Heart right ventricle (tissue), 16 donors: ENCODE data around the gene DNPH1. TPM values are rescaled to one million over a fixed set of nuclear protein-coding genes. Genes with fewer than 3 reads are reported as not detected.
A peak's percentile ranks its signal among the peaks of the same experiment; 100 is the strongest.

ENCODE experiments used
- ATAC-seq, 8 donors: fragments of 200-7000 bp; cut with Tn5 transposase; one replicate each; pipeline ENCODE4 v1.9.1; 2020; ENCODE audit warnings: mild to moderate bottlenecking in 8 of 8, moderate library complexity in 8 of 8, moderate number of reproducible peaks in 1 of 8
- DNase-seq, 2 donors: peaks; one replicate each; pipeline ENCODE4 v3.0.0-alpha.2; 2020
- H3K27ac ChIP-seq, 10 donors: fragments of 200-600 bp; sonication (generic) in 2 of 10; one replicate each; pipeline versions ENCODE4 v1.5.0 to v1.8.0; 2020 to 2022; ENCODE audit warnings: mild to moderate bottlenecking in 3 of 10
- H3K27me3 ChIP-seq, 7 donors: fragments of 200-600 bp; one replicate each; pipeline ENCODE4 v1.8.0; 2021 to 2022; ENCODE audit warnings: mild to moderate bottlenecking in 2 of 7
- H3K36me3 ChIP-seq, 9 donors: fragments of 200-600 bp; sonication (generic) in 1 of 9; one replicate each; pipeline versions ENCODE4 v1.5.0 to v1.8.0; 2020 to 2022; ENCODE audit warnings: mild to moderate bottlenecking in 2 of 9
- H3K4me1 ChIP-seq, 9 donors: fragments of 200-600 bp; sonication (generic) in 1 of 9; one replicate each; pipeline versions ENCODE4 v1.5.0 to v1.8.0; 2020 to 2022; ENCODE audit warnings: mild to moderate bottlenecking in 4 of 9
- H3K4me3 ChIP-seq, 10 donors: fragments of 200-600 bp; sonication (generic) in 2 of 10; one replicate each; pipeline versions ENCODE4 v1.5.0 to v1.8.0; 2020 to 2022; ENCODE audit warnings: mild to moderate bottlenecking in 7 of 10, moderate library complexity in 2 of 10
- H3K9me3 ChIP-seq, 11 donors: fragments of 200-600 bp in 10 of 11; sonication (generic) in 2 of 11; one replicate each; pipeline versions ENCODE4 v1.5.0 to v1.8.0; 2013 to 2022; ENCODE audit warnings: mild to moderate bottlenecking in 2 of 11, control low read depth in 1 of 11, moderate library complexity in 1 of 11
- WGBS, 2 donors: extraction: QIAGEN DNeasy Blood & Tissue Kit; methylation state at CpG; one replicate each; pipeline ENCODE4 v1.1.7; 2013; ENCODE audit warnings: inconsistent platforms in 1 of 2; 5-methylcytosine and 5-hydroxymethylcytosine counted together
- intact Hi-C, 10 donors: fragments of 100-400 bp; cut with DNase I; formaldehyde crosslinking; loops; one replicate each; pipeline versions ENCODE4 v1.11.1 to v1.14.2; 2022
- polyA plus RNA-seq, 2 donors: library from polyadenylated mRNA; stranded (reverse); fragments of 200-250 nt; gene quantifications; one replicate each; pipeline ENCODE4 v1.2.3, GENCODE V29; 2013
- total RNA-seq, 10 donors: library from RNA; stranded (reverse); fragmentation: NEBNext Ultra II Directional in 3 of 10; extraction: Animal tissue kit (Norgen Biotek cat#: 25700) in 3 of 10; gene quantifications; one replicate each; pipeline versions ENCODE4 v1.2.1 to v1.2.4, GENCODE V29; 2021 to 2023
- TF ChIP-seq, protein P1 (sequence below), 9 donors: fragments of 200-600 bp; sonication (generic) in 2 of 9; IDR thresholded peaks; one replicate each; pipeline versions ENCODE4 v1.5.0 to v1.8.0; 2021 to 2022; ENCODE audit warnings: antibody characterized with exemption in 9 of 9, mild to moderate bottlenecking in 5 of 9, moderate library complexity in 1 of 9
- donor health status: Arrhythmogenic right ventricular cardiomyopathy.
- donor health status: ischemic (EF 13 %, LVEDD 7.1; RV severe dilation, severe dysfunction).
- donor health status: healthy with polysubstance abuse.
- donor health status: DM: no; HTN: yes; CAD: no.
- donor health status: DM: no; HTN: no; CAD: no.
- donor health status: ischemic (EF 25% LVEDD 6.9; RV normal size, moderate dysfunction).
- donor health status: ischemic (EF 25% LVEDD 5.7; RV mildly dilated, moderate dysfunction).
- donor health status: healthy.
- donor health status: DM: yes; HTN: yes; CAD: no.
- donor health status: Ischemic cardiomyopathy.
- donor health status: ischemic (EF 35%, LVEDD 5.7; RV mildly dilated, moderate dysfunction).
- donor health status: nonischemic (EF 11% LVEDD 7.7; RV severe dilation, severe dysfunction).
- donor health status: DM: yes; HTN: yes; CAD: no.
- donor health status: PGD.
- donor health status: ischemic (EF 29% LVEDD 5.4; RV normal size, mild dysfunction).
- donor health status: nonischemic (EF 23%, LVEDD 6.1; RV moderate dilation, normal function).

Gene DNPH1
- total and polyA plus RNA-seq, 12 donors: 16.0 to 51.3 (median 26.2) TPM

DNA sequence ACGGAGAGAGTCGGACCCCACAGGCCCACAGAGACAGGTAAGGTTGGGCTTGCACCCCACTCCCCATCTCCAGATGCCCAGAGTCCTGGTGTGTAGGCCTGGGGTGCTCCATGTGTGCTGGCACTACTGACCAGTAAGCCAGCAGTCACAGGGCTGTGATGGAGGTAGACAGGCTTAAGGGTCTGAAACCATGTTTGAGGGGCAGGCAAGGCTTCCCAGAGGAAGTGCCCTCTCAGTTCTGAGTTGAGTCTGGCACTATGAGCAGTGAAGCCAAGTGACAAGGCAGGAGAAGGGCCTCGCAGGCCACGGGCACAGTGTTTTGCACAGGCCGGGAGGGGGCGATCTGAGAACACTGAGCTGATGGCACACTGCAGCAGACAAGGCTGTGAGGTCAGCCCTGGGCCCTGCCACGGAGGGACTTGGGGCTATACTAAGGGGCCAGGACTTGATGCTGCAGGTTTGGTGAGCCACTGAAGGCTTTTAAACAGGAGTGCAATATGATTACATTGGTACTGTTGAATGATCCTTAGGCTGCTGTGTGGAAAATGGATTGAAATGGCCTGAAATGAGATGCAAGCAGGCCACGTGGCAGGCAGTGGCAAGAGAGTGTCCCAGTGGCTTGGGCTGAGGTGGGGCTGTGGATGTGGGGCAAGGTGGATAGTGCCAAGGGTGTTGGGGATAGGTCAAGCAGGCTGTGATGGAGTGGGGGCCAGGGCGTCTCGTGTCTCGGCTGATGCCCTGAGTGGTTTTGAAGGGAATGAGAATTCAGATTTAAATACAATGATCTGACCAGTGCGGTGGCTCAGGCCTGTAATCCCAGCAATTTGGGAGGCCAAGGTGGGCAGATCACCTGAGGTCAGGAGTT is 34.3 kb upstream of the DNPH1 start:
- WGBS, 2 donors: 52 to 57% methylated on average over 12 of the region's 12 CpGs
- Histone ChIP-seq H3K4me1 (peaks cover 0 to 23% (median 11%) of the 10 kb centered on the region in 9 donors), H3K27ac (no peak overlapping the region), H3K27me3 (peaks cover 0 to 3% (median 0%) of the 10 kb centered on the region in 7 donors), H3K36me3 (no peaks in the 10 kb centered on the region), H3K9me3 (no peaks in the 10 kb centered on the region), H3K4me3 (no peak overlapping the region)
- intact Hi-C loops: loop anchor here (1.0 to 10.0 kb wide), 12 partner anchors 64 to 251 kb away; partner anchors contain the start of genes LRRC73 (in 1 of the 10), POLR1C (in 1 of the 10) and YIPF3 (in 1 of the 10)
- TF ChIP-seq, protein P1, sequence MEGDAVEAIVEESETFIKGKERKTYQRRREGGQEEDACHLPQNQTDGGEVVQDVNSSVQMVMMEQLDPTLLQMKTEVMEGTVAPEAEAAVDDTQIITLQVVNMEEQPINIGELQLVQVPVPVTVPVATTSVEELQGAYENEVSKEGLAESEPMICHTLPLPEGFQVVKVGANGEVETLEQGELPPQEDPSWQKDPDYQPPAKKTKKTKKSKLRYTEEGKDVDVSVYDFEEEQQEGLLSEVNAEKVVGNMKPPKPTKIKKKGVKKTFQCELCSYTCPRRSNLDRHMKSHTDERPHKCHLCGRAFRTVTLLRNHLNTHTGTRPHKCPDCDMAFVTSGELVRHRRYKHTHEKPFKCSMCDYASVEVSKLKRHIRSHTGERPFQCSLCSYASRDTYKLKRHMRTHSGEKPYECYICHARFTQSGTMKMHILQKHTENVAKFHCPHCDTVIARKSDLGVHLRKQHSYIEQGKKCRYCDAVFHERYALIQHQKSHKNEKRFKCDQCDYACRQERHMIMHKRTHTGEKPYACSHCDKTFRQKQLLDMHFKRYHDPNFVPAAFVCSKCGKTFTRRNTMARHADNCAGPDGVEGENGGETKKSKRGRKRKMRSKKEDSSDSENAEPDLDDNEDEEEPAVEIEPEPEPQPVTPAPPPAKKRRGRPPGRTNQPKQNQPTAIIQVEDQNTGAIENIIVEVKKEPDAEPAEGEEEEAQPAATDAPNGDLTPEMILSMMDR (IDR thresholded peaks at IDR 0.05): peak; percentile 44 to 82 (median 71)
- DNase-seq: peak; percentile 76
- ATAC-seq: peak; percentile 76 to 86 (median 80)

DNA sequence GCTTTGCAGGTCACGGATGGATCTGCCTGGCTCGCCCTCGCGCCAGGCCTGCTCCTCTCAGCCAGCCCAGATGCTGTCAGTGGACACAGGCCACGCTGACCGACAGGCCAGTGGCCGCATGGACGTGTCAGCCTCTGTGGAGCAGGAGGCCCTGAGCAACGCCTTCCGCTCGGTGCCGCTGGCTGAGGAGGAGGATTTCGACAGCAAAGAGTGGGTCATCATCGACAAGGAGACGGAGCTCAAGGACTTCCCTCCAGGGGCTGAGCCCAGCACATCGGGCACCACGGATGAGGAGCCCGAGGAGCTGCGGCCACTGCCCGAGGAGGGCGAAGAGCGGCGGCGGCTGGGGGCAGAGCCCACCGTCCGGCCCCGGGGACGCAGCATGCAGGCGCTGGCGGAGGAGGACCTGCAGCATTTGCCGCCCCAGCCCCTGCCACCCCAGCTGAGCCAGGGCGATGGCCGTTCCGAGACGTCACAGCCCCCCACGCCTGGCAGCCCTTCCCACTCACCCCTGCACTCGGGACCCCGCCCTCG is 33.6 kb upstream of the DNPH1 start:
- whole genome bisulfite sequencing, 2 donors: 88 to 93% methylated on average over 39 of the region's 39 CpGs
- no peaks in the 10 kb centered on the region for H3K36me3 ChIP-seq
- ATAC-seq: peak in 1 of 8 donors; percentile 4
- intact Hi-C loops: loop anchor here in 9 of 10 donors (1.0 to 10.0 kb wide), 12 partner anchors 64 to 252 kb away; partner anchors contain the start of genes LRRC73 (in 1 of the 9), POLR1C (in 1 of the 9) and YIPF3 (in 1 of the 9)
- no peak overlapping the region for H3K27ac ChIP-seq
- peaks cover 0 to 3% (median 0%) of the 10 kb centered on the region in 7 donors for H3K27me3 ChIP-seq
- DNase-seq: no peak
- H3K4me1 ChIP-seq: peaks cover 0 to 16% (median 4%) of the 10 kb centered on the region in 9 donors
- H3K9me3 ChIP-seq: no peaks in the 10 kb centered on the region
- no peak overlapping the region for H3K4me3 ChIP-seq
- TF ChIP-seq, protein P1 (IDR thresholded peaks at IDR 0.05): no peak

DNA sequence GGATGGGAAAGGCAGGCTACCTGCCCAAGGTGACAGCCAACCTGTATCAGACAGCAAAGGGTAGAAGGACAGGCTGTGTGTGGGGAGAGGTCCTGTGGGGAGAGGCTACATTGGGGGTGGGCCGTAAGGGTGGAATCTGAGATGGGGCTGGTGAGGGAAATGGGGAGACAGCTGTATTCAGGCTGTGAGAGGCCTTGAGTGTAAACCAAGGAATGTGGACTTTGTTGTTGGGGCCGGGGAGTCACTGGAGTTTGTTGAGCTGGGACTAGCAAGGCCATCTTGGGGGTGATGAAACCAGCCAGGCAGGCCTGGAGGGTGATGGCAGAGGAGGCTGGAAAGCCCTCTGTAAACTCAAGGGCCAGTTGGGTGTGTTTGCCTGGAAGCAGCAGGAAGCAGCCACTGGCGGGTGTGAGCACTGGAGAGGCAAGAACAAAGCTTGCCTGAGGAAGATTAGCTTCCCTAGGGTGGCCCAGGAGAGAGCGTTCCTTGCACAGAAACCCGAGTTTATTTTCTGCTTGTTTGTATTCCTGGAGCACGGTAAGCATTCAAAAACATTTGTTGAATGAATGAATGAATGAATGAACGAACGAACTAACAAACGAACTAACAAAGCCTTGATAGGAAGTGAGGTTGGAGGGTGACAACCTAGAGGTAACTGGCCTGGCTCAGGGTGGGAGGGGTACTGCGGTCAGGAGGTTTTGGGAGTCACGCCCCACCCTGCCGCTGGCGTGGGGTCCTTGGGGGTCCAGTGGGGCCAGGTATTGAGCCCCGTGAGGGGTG is 32.9 kb upstream of the DNPH1 start:
- H3K4me3 ChIP-seq: no peak overlapping the region
- TF ChIP-seq, protein P1 (IDR thresholded peaks at IDR 0.05): no peak
- ATAC-seq (peak in 1 of 8 donors; percentile 36), DNase-seq (no peak)
- intact Hi-C loops: loop anchor here in 9 of 10 donors (2.0 to 10.0 kb wide), 11 partner anchors 65 to 253 kb away; partner anchors contain the start of genes LRRC73 (in 1 of the 9), POLR1C (in 1 of the 9) and YIPF3 (in 1 of the 9)
- 82 to 88% methylated on average over 14 of the region's 14 CpGs for WGBS, 2 donors
- H3K27me3 ChIP-seq: peaks cover 0 to 3% (median 0%) of the 10 kb centered on the region in 7 donors
- H3K4me1 ChIP-seq: peaks cover 0 to 10% (median 0%) of the 10 kb centered on the region in 9 donors
- H3K27ac ChIP-seq: no peak overlapping the region
- H3K9me3 ChIP-seq: no peaks in the 10 kb centered on the region
- no peaks in the 10 kb centered on the region for H3K36me3 ChIP-seq
